ENCODE data around the gene MB.
A peak's percentile ranks its signal among the peaks of the same experiment; 100 is the strongest.

MB gene

GRCh38 chr22:35616043-35616442 is 1.1 kb downstream of the MB start:
- DNase-seq (ENCODE audit: low read depth, low spot score): no peak

- DNase-seq (ENCODE audit: low read depth, low spot score): no peak
These were observed 2.0 kb downstream of the MB start for GRCh38 chr22:35615156-35615555.

- no peak for DNase-seq (ENCODE audit: low read depth, low spot score)
These were observed 2.7 kb downstream of the MB start for GRCh38 chr22:35614404-35614803.

- no peak for DNase-seq (ENCODE audit: low read depth, low spot score)
These were observed 4.2 kb downstream of the MB start for GRCh38 chr22:35612903-35613302.

- no peak for DNase-seq (ENCODE audit: low read depth, low spot score)
These were observed 5.1 kb downstream of the MB start for GRCh38 chr22:35611891-35612576.

- DNase-seq (ENCODE audit: low read depth, low spot score): no peak
These were observed 5.8 kb downstream of the MB start for GRCh38 chr22:35611200-35611890.

- no peak for DNase-seq (ENCODE audit: low read depth, low spot score)
These were observed 6.4 kb downstream of the MB start for GRCh38 chr22:35610741-35611140.

- DNase-seq (ENCODE audit: low read depth, low spot score): no peak
These were observed 7.4 kb downstream of the MB start for GRCh38 chr22:35609761-35610160.

GRCh38 chr22:35609261-35609660 is 7.9 kb downstream of the MB start:
- DNase-seq (ENCODE audit: low read depth, low spot score): no peak

- no peak for DNase-seq (ENCODE audit: low read depth, low spot score)
These were observed 9.0 kb downstream of the MB start for GRCh38 chr22:35608088-35608487.

GRCh38 chr22:35606916-35607315 is 10.2 kb downstream of the MB start:
- no peak for DNase-seq (ENCODE audit: low read depth, low spot score)

- no peak for DNase-seq (ENCODE audit: low read depth, low spot score)
These were observed 11.2 kb downstream of the MB start for GRCh38 chr22:35605851-35606481.

GRCh38 chr22:35605369-35605680 is 11.8 kb downstream of the MB start:
- DNase-seq (ENCODE audit: low read depth, low spot score): no peak

- peak; percentile 64 for DNase-seq (ENCODE audit: low read depth, low spot score)
These were observed 12.3 kb downstream of the MB start for GRCh38 chr22:35604621-35605368.

GRCh38 chr22:35601743-35602615 is 15.2 kb downstream of the MB start:
- no peak for DNase-seq (ENCODE audit: low read depth, low spot score)

- DNase-seq (ENCODE audit: low read depth, low spot score): no peak
These were observed 16.0 kb downstream of the MB start for GRCh38 chr22:35601013-35601580.

- no peak for DNase-seq (ENCODE audit: low read depth, low spot score)
These were observed 16.7 kb downstream of the MB start for GRCh38 chr22:35600476-35600875.

GRCh38 chr22:35599364-35599763 is 17.8 kb downstream of the MB start:
- DNase-seq (ENCODE audit: low read depth, low spot score): no peak

- DNase-seq (ENCODE audit: low read depth, low spot score): no peak
These were observed 18.8 kb downstream of the MB start for GRCh38 chr22:35598396-35598710.

- no peak for DNase-seq (ENCODE audit: low read depth, low spot score)
These were observed 19.3 kb downstream of the MB start for GRCh38 chr22:35597692-35598395.

GRCh38 chr22:35596821-35597220 is 20.3 kb downstream of the MB start:
- DNase-seq (ENCODE audit: low read depth, low spot score): peak; percentile 69

Measured in ELF-1 (cell line).